HCT116 (cell line): ENCODE measurements around the gene ACTC1. TPM values are rescaled to one million over a fixed set of nuclear protein-coding genes. Genes with fewer than 3 reads are reported as not detected.

Experiments used
- ATAC-seq: fragments of 200-7000 bp; cut with Tn5 transposase; 2 replicates; pipeline ENCODE4 v1.9.1; 2020; ENCODE audit warnings: mild to moderate bottlenecking, moderate library complexity
- BruUV-seq: library from RNA; stranded (reverse); fragments of 400-500 nt; replicated peaks from 2 replicates; lab custom pipeline; 2021; lab: Mats Ljungman, UMichigan
- CTCF ChIA-PET: fragments of 300-600 bp; sonication (Branson Sonifier 250); formaldehyde crosslinking; loops from one replicate; lab custom pipeline; 2021; ENCODE audit warnings: antibody characterized with exemption; lab: Charles Lee
- POLR2A ChIA-PET: fragments of 300-600, 350-600 bp; sonication (Branson Sonifier 250); formaldehyde crosslinking; loops from one replicate; lab custom pipeline; 2021; ENCODE audit warnings: antibody characterized with exemption; lab: Charles Lee
- RAD21 ChIA-PET, 2 experiments: fragments of 300-600 bp; sonication (Branson Sonifier 250); formaldehyde crosslinking; loops; one replicate each; lab custom pipeline; 2023; ENCODE audit warnings: low total read pairs in 2 of 2; ENCODE audit not compliant: uncharacterized antibody in 2 of 2, unreplicated experiment in 2 of 2, low non-redundant PET in 1 of 2; lab: Charles Lee
- DNase-seq: peaks from one replicate; pipeline ENCODE4 v3.0.0-alpha.2; 2010; ENCODE audit warnings: low read depth, low spot score
- H2AFZ ChIP-seq: fragments of 200-600 bp; shearing (Covaris generic), sonication (generic); 2 replicates; pipeline ENCODE4 v1.6.1; 2017; ENCODE audit warnings: low read depth, mixed run types, mixed read lengths, antibody characterized with exemption, low read length; ENCODE audit not compliant: poor library complexity, severe bottlenecking
- H3K27ac ChIP-seq: 2 replicates; pipeline ENCODE4 v1.5.1; 2012; ENCODE audit warnings: low read depth, low read length
- H3K27me3 ChIP-seq: fragments of 200-600 bp; sonication (generic); 2 replicates; pipeline ENCODE4 v1.6.1; 2016; ENCODE audit warnings: mixed run types, low read length, mixed read lengths; ENCODE audit not compliant: insufficient read depth
- H3K36me3 ChIP-seq, 2 experiments: fragments of 200-500 bp in 1 of 2; fragments of 200-600 bp in 1 of 2; sonication (Bioruptor generic) in 1 of 2; sonication (generic) in 1 of 2; 2 replicates each; pipeline versions ENCODE4 v1.5.1 to v1.6.1; 2014 to 2016; ENCODE audit warnings: low read length in 2 of 2, inconsistent platforms in 1 of 2, mixed read lengths in 1 of 2, mixed run types in 1 of 2; ENCODE audit not compliant: insufficient read depth in 2 of 2, control insufficient read depth in 1 of 2
- H3K4me1 ChIP-seq, 2 experiments: fragments of 200-600 bp in 1 of 2; sonication (generic) in 1 of 2; 2 replicates each; pipeline versions ENCODE4 v1.5.1 to v1.6.1; 2012 to 2017; ENCODE audit warnings: low read length in 2 of 2, inconsistent platforms in 1 of 2, mild to moderate bottlenecking in 1 of 2, mixed read lengths in 1 of 2, mixed run types in 1 of 2, moderate library complexity in 1 of 2; ENCODE audit not compliant: insufficient read depth in 2 of 2, control insufficient read depth in 1 of 2
- H3K4me2 ChIP-seq: fragments of 200-600 bp; sonication (generic); 2 replicates; pipeline ENCODE4 v1.6.1; 2017; ENCODE audit warnings: mixed run types, low read length, mixed read lengths
- H3K4me3 ChIP-seq, 2 experiments: fragments of 200-600 bp in 1 of 2; sonication (generic) in 1 of 2; replicated peaks in 1 of 2; 2 replicates each; pipeline ENCODE4 v1.5.1; 2011 to 2016; ENCODE audit warnings: low read length in 2 of 2, control low read depth in 1 of 2, low read depth in 1 of 2, mild to moderate bottlenecking in 1 of 2, mixed read lengths in 1 of 2, mixed run types in 1 of 2
- H3K79me2 ChIP-seq: fragments of 200-600 bp; sonication (generic); 2 replicates; pipeline ENCODE4 v1.6.1; 2017; ENCODE audit warnings: mild to moderate bottlenecking, mixed run types, low read length, moderate library complexity, mixed read lengths; ENCODE audit not compliant: insufficient read depth
- H3K9ac ChIP-seq: fragments of 200-600 bp; sonication (generic); 2 replicates; pipeline ENCODE4 v1.6.1; 2016; ENCODE audit warnings: low read length, mixed read lengths
- H3K9me2 ChIP-seq: fragments of 200-600 bp; sonication (generic), shearing (Covaris generic); 2 replicates; pipeline ENCODE4 v1.6.1; 2017; ENCODE audit warnings: mixed run types, mild to moderate bottlenecking, moderate library complexity; ENCODE audit not compliant: insufficient read depth
- H3K9me3 ChIP-seq, 2 experiments: fragments of 200-500 bp in 1 of 2; fragments of 200-600 bp in 1 of 2; sonication (Bioruptor generic) in 1 of 2; sonication (generic) in 1 of 2; 2 replicates each; pipeline ENCODE4 v1.6.1; 2014 to 2017; ENCODE audit warnings: low read length in 2 of 2, mixed read lengths in 2 of 2, inconsistent platforms in 1 of 2, low read depth in 1 of 2, mild to moderate bottlenecking in 1 of 2, mixed run types in 1 of 2, moderate library complexity in 1 of 2; ENCODE audit not compliant: control insufficient read depth in 1 of 2, insufficient read depth in 1 of 2
- H4K20me1 ChIP-seq: fragments of 200-600 bp; sonication (generic), shearing (Covaris generic); 2 replicates; pipeline ENCODE4 v1.6.1; 2017; ENCODE audit warnings: mixed run types, mild to moderate bottlenecking, moderate library complexity; ENCODE audit not compliant: insufficient read depth
- EZH2phosphoT487 ChIP-seq: fragments of 200-600 bp; IDR thresholded peaks from 2 replicates; pipeline ENCODE4 v1.6.1; 2018; ENCODE audit warnings: antibody characterized with exemption, borderline replicate concordance
- FOSL1 ChIP-seq: IDR thresholded peaks from 2 replicates; pipeline ENCODE4 v1.6.1; 2012; ENCODE audit warnings: low read depth
- POLR2A ChIP-seq: IDR thresholded peaks from 2 replicates; pipeline ENCODE4 v1.7.0; 2011; ENCODE audit warnings: borderline replicate concordance; ENCODE audit not compliant: insufficient read depth, insufficient read length; ENCODE audit errors: extremely low read depth
- POLR2AphosphoS5 ChIP-seq: IDR thresholded peaks from 2 replicates; pipeline ENCODE4 v1.6.1; 2011; ENCODE audit warnings: mild to moderate bottlenecking, low read depth, low read length, moderate library complexity
- SRF ChIP-seq: IDR thresholded peaks from 2 replicates; pipeline ENCODE4 v1.6.1; 2012; ENCODE audit warnings: low read depth
- intact Hi-C: fragments of 100-400 bp; cut with micrococcal nuclease; formaldehyde crosslinking; loops from 2 replicates; pipeline ENCODE4 v1.10.0; 2022
- total RNA-seq: library from RNA; stranded (reverse); gene quantifications from one replicate; pipeline ENCODE4 v1.2.1, GENCODE V29; 2021; ENCODE audit not compliant: unreplicated experiment
- TF ChIP-seq, protein P1 (sequence below), 3 experiments: fragments of 200-600 bp in 1 of 3; sonication (generic) in 1 of 3; IDR thresholded peaks in 2 of 3; conservative IDR thresholded peaks in 1 of 3; 2 replicates each; pipeline ENCODE4 v1.5.1; 2012 to 2017; ENCODE audit warnings: low read depth in 2 of 3, low read length in 2 of 3, antibody characterized with exemption in 1 of 3, borderline replicate concordance in 1 of 3, control low read depth in 1 of 3, mild to moderate bottlenecking in 1 of 3, mixed read lengths in 1 of 3, mixed run types in 1 of 3, moderate library complexity in 1 of 3; ENCODE audit not compliant: insufficient read depth in 1 of 3

ACTC1 gene
- total RNA-seq, 1 experiment from 2014 or later: not detected

DNA sequence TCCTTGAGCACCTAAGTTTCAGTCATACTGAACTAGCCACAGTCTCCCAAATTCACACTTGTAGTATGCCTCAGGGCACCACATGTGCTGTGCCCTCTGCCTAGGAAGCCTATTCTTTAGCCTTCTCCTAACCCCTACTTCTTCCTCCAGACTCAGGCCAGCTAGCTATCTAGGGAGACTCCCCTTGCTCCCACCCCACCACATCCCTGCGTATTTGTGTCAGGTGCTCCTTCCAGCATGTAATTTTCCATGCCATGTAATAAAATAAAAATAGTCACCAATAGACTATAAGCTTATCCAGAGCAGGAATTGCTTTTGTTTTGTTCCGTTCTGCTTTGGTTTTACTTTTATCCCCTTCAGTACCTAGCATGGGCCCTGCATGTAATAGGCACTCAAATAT, 25.6 kb downstream of the ACTC1 start:
- intact Hi-C loops: loop anchor here (5.0 kb wide), 1 partner anchor 48 kb away; no protein-coding TSS in a partner anchor
- POLR2A ChIA-PET: no interaction called here
- no peaks in the 10 kb centered on the region for H4K20me1 ChIP-seq

DNA sequence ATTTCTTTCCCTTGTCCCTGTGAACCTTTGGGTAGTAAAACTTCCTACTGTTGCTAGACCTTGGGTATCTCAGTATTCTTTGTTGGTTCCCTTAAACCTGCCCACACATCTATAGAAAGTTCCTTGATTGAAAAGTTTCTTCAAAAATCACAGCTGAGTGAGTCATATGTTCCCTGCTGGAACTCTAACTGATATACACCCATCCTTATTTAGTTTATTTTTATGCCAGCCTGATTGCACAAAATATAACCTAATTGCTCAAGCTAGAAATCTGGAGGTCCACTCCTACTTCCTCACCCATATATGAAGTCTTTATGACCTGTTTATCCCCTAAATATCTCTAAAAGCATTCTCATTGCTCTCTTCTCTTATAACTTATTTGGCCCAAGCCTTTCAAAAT, 26.8 kb downstream of the ACTC1 start:
- Histone ChIP-seq H4K20me1 (no peaks in the 10 kb centered on the region), H3K27me3 (peaks cover 63% of the 10 kb centered on the region)

More for the DNA sequence above, 25.6 kb downstream of the ACTC1 start:
- H3K4me2 ChIP-seq: no peak overlapping the region
- no peaks in the 10 kb centered on the region for H3K4me1 ChIP-seq
- H3K9ac ChIP-seq: no peak overlapping the region
- no peaks in the 10 kb centered on the region for H3K79me2 ChIP-seq
- TF ChIP-seq FOSL1 (no peak), POLR2AphosphoS5 (no peak)
- TF ChIP-seq, protein P1, sequence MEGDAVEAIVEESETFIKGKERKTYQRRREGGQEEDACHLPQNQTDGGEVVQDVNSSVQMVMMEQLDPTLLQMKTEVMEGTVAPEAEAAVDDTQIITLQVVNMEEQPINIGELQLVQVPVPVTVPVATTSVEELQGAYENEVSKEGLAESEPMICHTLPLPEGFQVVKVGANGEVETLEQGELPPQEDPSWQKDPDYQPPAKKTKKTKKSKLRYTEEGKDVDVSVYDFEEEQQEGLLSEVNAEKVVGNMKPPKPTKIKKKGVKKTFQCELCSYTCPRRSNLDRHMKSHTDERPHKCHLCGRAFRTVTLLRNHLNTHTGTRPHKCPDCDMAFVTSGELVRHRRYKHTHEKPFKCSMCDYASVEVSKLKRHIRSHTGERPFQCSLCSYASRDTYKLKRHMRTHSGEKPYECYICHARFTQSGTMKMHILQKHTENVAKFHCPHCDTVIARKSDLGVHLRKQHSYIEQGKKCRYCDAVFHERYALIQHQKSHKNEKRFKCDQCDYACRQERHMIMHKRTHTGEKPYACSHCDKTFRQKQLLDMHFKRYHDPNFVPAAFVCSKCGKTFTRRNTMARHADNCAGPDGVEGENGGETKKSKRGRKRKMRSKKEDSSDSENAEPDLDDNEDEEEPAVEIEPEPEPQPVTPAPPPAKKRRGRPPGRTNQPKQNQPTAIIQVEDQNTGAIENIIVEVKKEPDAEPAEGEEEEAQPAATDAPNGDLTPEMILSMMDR (IDR thresholded peaks at IDR 0.05 in 2 of 3, conservative IDR thresholded peaks at IDR 0.05 in 1 of 3; ENCODE audit: borderline replicate concordance in 1 of 3, insufficient read depth in 1 of 3, low read depth in 2 of 3, low read length in 2 of 3): no peak
- CTCF ChIA-PET: no interaction called here
- H3K4me3 ChIP-seq: no peak overlapping the region
- no peak overlapping the region for H2AFZ ChIP-seq
- no peaks in the 10 kb centered on the region for H3K9me2 ChIP-seq
- DNase-seq (no peak), ATAC-seq (no peak)
- RAD21 ChIA-PET: no interaction called here
- H3K27me3 ChIP-seq: peaks cover 60% of the 10 kb centered on the region
- no peaks in the 10 kb centered on the region for H3K9me3 ChIP-seq
- H3K27ac ChIP-seq: no peak overlapping the region
- BruUV-seq: no TSS peak
- H3K36me3 ChIP-seq: no peaks in the 10 kb centered on the region

More for the DNA sequence above, 26.8 kb downstream of the ACTC1 start:
- Histone ChIP-seq H2AFZ (no peak overlapping the region), H3K9ac (no peak overlapping the region), H3K4me1 (no peaks in the 10 kb centered on the region), H3K4me3 (no peak overlapping the region), H3K36me3 (no peaks in the 10 kb centered on the region), H3K9me3 (no peaks in the 10 kb centered on the region), H3K27ac (no peak overlapping the region), H3K9me2 (no peaks in the 10 kb centered on the region), H3K4me2 (no peak overlapping the region), H3K79me2 (no peaks in the 10 kb centered on the region)
- RAD21 ChIA-PET: no interaction called here
- CTCF ChIA-PET: no interaction called here
- no peak for DNase-seq
- no peak for ATAC-seq
- no TSS peak for BruUV-seq
- TF ChIP-seq SRF (no peak), POLR2A (no peak), POLR2AphosphoS5 (no peak), EZH2phosphoT487 (no peak)
- intact Hi-C loops: loop anchor here (5.0 kb wide), 1 partner anchor 49 kb away; no protein-coding TSS in a partner anchor
- POLR2A ChIA-PET: no interaction called here
